Epithelial cell of prostate (primary cell): ENCODE measurements around the gene ADAMTS16.

Experiments used
- DNase-seq: peaks from one replicate; pipeline ENCODE4 v3.0.0-alpha.2; 2011; ENCODE audit warnings: low read depth, low spot score
- H3K27ac ChIP-seq: fragments of 450-650 bp; 2 replicates; pipeline ENCODE4 v1.5.1; 2017; ENCODE audit warnings: mild to moderate bottlenecking

ADAMTS16 gene

GRCh38 chr5:5182508-5183188, 42.5 kb downstream of the ADAMTS16 start:
- DNase-seq: no peak

DNA sequence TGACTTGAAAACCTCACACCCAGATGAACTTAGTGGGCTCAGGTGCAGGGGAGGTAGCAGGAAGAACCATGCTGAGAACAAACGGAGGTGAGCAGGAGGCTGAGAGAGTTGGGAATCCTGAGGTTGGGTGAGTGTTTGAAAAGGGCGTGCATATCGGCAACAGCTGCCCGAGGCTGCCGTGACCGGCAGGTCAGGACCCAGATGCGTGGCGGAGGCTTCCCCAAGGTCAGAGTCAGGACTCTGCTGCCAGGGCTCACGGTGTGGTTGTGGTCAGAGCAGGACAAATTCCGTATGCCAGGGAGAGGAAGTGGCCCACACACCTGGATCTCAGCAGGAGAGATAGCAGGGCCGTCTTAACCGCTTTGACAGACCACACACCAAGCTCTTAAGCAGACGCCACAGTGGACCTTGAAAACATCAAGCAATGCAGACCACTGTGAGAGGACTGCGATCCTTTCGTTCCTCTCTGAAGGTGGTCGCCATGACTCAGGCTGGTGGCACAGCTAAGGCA, 43.1 kb downstream of the ADAMTS16 start:
- H3K27ac ChIP-seq: no peak overlapping the region
- no peak for DNase-seq

More at GRCh38 chr5:5182508-5183188, 42.5 kb downstream of the ADAMTS16 start:
- no peak overlapping the region for H3K27ac ChIP-seq

- no peak overlapping the region for H3K27ac ChIP-seq
- DNase-seq: no peak
Measured at GRCh38 chr5:5183933-5184332, 43.8 kb downstream of the ADAMTS16 start.

DNA sequence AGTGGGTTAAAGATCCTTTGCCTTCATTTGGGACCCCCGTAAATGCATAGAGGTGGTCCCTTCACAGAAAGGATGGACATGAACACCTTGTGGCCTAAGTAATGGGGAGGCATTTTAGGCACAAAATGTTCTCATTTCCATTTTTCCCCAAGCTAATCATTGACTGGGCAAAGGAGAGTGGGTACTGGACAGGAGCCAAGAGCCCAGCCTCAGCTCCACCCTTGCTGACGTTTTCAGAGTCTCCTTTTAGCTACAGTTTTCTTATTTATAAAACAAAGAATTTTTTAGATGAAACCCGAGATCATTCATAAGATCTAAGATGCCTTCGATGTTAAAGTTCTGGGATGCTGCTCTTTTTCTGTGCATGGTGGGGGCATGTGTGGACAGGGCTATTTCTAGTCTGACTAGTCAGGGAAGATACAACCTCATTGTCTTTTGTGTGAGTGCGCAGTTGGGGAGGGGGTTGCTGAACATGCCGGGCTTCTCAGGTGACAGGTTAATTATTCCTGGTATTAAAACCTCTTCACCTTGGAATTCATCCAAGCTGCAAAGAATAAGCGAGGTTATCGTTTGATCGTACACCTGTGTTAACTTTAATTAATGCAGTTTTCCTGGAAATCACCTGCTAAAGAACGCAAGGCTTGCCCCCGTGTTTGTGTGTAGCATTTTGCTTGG, 48.4 kb downstream of the ADAMTS16 start:
- no peak overlapping the region for H3K27ac ChIP-seq
- DNase-seq: no peak

DNA sequence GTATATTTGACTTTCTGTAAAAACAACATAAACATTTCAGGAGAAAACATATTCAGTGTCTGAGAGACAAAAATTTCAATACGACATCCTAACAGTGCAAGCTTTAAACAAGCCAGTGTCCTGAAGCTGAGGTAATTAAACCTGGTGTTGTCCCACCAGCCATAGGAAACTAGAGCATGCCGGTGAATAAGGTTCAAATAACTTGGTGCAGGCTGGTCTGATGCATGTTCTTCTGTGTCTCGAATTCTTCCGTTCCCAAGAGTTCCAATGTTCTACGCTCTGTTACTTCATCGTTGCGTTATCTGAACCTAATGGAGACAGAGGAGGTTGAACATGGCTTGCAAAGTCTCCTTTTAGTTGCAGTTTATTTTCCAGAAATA, 48.9 kb downstream of the ADAMTS16 start:
- no peak for DNase-seq
- no peak overlapping the region for H3K27ac ChIP-seq

DNA sequence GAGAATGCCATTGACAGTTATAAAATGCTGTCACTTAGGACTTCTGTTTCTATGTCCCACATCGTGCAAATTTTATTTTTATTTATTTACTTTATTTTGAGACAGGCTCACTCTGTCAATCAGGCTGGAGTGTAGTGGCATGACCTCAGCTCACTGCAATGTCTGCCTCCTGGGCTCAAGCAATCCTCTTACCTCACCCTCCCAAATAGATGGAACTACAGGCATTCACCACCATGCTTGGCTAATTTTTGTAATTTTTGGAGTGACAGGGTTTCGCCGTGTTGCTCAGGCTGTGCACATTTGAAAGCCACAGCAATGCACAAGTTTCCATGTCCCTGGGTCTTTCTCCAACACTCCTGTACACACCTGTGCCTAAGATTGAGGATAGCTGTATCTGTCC, 51.8 kb downstream of the ADAMTS16 start:
- no peak for DNase-seq
- H3K27ac ChIP-seq: no peak overlapping the region

- H3K27ac ChIP-seq: no peak overlapping the region
- no peak for DNase-seq
Measured at GRCh38 chr5:5192681-5193080, 52.6 kb downstream of the ADAMTS16 start.

DNA sequence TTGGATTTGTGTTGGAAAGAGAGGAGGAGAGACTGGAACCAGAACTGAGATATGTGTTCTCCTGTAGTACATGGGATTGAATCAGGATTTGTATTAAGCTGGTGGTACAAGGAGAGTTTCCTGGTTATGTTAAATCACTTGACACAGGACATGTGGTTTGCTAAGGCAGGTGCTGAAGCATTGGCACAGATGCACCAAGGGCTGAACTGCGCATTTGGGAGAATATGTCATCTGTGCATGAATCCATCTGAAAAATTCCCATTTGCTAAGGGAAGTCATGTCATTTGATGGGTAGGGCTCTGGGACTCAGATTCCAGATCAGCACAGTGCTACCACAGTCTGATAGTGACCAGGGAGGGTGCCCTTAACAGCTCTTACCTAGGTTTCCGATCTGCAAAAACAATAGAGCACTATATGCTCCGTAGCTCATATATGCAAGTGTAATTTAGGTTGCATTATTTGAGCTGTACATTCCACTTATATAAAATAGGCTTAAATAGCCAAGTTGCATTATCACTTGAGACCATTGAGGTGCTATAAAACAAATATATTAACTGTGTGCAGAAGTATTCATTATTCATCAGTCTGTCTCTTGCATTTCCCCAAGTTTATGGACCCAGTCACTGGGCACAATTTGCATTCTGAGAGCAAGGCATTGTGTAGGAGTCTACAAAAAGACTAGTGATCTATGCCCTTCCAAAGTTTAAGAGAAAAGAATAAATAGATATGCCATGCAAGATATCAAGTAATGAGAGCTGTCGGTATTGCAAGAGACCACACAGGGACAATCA, 55.2 kb downstream of the ADAMTS16 start:
- H3K27ac ChIP-seq: no peak overlapping the region

GRCh38 chr5:5198135-5198534, 58.0 kb downstream of the ADAMTS16 start:
- no peak for DNase-seq
- H3K27ac ChIP-seq: no peak overlapping the region

More for the DNA sequence above, 55.2 kb downstream of the ADAMTS16 start:
- no peak for DNase-seq

DNA sequence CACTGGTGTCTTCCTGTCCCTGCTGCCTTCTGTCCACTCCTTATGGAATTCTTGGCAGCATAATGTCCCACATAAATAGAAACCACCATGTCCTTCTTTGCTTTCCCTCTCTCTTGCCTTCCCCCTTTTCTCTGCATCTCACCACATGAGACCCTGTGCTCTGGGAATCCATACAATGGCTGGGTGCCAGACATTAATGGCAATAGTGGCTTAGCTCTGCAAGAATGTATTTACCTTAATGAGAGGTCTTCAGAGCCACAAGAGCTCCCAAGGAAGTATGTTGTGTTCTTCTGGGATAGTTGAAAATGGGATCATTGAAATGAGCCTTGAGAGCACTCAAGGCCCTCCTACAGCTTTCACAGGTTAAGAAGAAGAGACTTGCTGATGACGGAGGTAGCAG, 58.7 kb downstream of the ADAMTS16 start:
- no peak for DNase-seq
- no peak overlapping the region for H3K27ac ChIP-seq

DNA sequence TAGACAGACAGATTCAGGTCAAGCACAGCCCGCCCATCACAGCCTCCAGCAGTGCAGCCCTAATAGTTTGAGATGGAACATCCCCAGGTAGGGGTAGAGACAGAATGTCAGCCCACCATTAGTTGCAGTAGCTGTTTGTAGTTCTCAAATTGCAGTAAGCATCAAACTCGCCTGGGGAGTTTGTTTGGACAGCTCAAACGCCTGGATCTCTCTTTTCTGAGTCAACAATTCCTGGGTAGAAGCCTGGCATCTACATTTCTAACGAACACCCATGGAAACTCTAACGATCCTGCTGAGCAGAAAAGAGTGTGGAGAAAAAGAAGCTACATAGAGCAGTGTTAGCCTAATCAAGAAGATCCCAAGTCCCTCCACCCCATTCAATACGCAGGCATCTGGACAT, 59.4 kb downstream of the ADAMTS16 start:
- H3K27ac ChIP-seq: no peak overlapping the region
- no peak for DNase-seq

- no peak for DNase-seq
- H3K27ac ChIP-seq: no peak overlapping the region
Measured at GRCh38 chr5:5200133-5200532, 60.0 kb downstream of the ADAMTS16 start.

DNA sequence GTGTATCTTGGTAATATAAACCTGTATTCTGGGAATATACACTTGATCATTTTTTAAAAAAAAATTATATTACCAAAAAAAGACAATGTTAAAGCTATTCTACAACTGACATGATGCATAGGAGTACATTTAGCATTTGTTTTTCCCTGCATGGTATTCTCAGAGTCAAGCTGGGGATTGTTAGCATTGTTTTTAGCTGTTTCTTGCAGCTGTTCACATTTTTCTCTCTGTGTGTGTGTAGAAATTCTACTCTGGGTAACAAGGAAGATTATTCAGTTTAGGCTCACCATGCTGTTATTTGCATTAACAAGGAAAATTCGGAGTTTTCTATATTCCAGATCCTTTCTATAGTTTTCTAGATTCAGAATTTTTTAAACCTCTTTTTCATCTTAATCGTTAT, 62.2 kb downstream of the ADAMTS16 start:
- DNase-seq: no peak
- H3K27ac ChIP-seq: no peak overlapping the region

- H3K27ac ChIP-seq: no peak overlapping the region
- DNase-seq: no peak
Measured at GRCh38 chr5:5203451-5203850, 63.3 kb downstream of the ADAMTS16 start.

DNA sequence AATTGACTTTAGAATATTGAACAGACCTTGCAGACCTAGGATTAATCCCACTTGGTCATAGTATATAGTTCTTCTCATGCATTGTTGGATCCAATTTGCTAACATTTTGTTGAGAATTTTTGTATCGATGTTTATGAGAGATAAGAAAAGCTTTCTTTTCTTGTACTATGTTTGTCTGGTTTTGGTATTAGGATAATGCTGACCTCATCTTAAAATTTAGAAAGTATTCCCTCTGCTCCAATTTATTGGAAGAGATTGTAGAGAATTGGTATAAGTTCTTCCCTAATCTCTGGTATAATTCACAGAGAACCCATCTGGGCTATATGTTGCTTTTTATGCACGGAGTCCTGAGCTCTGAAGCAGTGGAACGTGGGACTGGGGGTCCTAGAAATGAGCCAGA, 67.7 kb downstream of the ADAMTS16 start:
- no peak for DNase-seq
- no peak overlapping the region for H3K27ac ChIP-seq

GRCh38 chr5:5209089-5209488, 69.0 kb downstream of the ADAMTS16 start:
- no peak for DNase-seq
- H3K27ac ChIP-seq: no peak overlapping the region

GRCh38 chr5:5209510-5210286, 69.6 kb downstream of the ADAMTS16 start:
- DNase-seq: no peak
- no peak overlapping the region for H3K27ac ChIP-seq

- no peak for DNase-seq
- H3K27ac ChIP-seq: no peak overlapping the region
Measured at GRCh38 chr5:5217371-5217770, 77.2 kb downstream of the ADAMTS16 start.

DNA sequence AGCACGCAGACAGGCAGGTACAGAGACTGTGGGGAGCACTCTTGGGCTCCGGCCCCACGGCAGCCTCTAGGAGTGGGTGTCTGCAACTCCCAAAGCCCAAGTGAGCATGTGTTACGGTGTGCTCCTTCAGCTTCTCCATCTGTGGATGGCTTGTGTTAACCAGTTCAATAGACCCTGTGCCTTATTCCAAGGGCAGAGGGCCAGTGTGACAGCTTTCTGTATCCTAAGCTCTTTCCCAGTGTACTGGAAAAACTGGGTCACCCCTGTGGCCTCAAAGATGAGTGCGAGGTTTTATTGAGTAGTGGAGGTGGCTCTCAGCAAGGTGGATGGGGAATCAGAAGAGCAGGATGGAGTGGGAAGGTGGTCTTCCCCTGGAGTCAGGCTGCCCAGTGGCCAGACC, 78.3 kb downstream of the ADAMTS16 start:
- no peak for DNase-seq
- no peak overlapping the region for H3K27ac ChIP-seq

GRCh38 chr5:5219541-5219940, 79.4 kb downstream of the ADAMTS16 start:
- DNase-seq: no peak
- no peak overlapping the region for H3K27ac ChIP-seq
